CD4-positive, alpha-beta T cell treated with Interleukin-17A for 1 hour (primary cell): ENCODE measurements around the gene DYNC1LI2.
"Not testable (repeated sequence)": the region's sequence is repeated elsewhere in the genome, so short reads cannot be mapped to it uniquely, and the experiment has no call there.

Source experiments
- DNase-seq: peaks from one replicate; pipeline ENCODE4 v3.0.0-alpha.2; 2020

The DYNC1LI2 gene

DNA sequence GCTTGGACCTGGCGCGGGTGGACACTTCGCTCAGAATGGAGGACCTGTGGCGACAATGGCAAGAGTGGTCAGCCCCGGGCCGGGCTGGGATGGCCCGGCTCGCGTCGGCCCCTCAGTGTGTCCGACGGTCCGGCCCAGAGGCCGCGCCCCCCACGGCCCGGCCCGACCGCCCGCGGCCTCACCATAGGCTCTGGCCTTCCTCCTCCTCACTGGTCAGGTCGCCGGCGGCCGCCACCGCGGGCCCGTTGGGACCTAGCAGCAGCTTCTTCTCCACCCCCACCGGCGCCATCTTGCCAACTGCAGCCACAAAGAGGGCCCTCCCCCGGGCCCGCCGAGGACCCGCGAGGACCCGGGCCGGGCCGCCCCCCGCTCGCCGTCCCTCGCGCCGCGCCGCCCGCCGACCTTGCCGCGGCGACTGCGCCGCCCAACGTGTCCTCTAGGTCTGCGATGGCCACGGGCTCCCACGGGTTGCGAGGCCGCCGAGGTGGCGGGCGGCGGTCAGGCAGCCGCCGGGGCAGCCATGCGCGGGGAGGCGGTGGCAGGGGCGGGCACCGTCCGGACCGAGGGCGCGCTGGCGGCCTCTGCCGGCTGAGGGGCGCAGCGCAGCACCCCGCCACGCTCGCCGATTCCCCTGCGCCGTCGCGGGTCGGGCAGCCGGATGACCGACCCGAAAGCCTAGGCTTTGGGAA, at the start of gene DYNC1LI2:
TSS of gene DYNC1LI2 (minus strand) at position 307 of the 689 bp plus-strand sequence. CDS start at position 289, 18 bp downstream.
- DNase-seq = peak; percentile 82

DNA sequence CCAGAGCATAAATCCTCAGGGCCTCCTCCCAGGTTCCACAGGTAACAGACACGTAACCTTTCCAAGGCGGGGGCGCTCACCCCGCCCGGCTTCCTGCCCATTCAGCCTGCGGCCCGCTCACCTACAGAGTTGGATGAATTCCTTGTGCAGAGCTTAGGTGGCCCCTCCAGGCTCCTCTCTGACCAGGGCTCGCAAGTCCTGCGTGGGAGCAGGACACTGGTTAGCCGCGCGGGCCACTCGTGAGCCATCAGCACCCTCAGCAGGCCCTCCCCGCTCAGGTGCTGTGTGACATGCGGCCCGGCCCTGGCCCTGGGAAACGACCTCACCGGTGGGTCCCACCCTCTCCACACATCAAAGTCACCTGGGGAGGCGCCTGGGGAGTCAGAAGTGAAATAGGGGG, 49.4 kb upstream of the DYNC1LI2 start:
- DNase-seq = no peak

DNA sequence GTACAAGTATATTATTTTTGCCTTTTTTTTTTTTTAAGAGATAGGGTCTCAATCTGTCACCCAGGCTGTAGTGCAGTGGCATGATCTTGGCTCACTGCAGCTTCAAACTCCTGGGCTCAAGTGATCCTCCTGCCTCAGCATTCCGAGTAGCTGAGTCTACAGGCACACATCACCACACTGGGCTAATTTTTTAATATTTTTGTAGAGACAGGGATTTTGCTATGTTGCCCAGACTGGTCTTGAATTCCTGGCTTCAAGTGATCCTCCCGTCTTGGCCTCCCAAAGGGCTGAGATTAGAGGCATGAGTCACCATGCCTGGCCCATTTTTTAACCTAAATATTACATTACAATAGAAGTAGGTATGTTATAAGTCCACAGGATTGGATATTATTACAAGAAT, 46.8 kb upstream of the DYNC1LI2 start:
- DNase-seq = no peak

DNA sequence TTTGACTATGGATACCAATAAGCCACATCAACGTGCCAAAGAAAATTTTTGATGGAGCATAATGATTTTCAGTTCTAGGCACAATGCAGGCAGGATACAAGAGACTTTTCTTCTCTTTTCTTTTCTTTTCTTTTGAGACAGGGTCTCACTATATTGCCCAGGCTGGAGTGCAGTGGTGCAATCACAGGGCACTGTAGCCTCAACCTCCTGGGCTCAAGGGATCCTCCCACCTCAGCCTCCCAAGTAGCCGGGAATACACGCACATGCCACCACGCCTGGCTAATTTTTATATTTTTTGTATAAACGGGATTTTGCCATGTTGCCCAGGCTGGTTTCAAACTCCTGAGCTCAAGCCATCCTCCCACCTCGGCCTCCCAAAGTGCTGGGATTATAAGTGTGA, 42.6 kb upstream of the DYNC1LI2 start:
- not testable (repeated sequence) for DNase-seq

DNA sequence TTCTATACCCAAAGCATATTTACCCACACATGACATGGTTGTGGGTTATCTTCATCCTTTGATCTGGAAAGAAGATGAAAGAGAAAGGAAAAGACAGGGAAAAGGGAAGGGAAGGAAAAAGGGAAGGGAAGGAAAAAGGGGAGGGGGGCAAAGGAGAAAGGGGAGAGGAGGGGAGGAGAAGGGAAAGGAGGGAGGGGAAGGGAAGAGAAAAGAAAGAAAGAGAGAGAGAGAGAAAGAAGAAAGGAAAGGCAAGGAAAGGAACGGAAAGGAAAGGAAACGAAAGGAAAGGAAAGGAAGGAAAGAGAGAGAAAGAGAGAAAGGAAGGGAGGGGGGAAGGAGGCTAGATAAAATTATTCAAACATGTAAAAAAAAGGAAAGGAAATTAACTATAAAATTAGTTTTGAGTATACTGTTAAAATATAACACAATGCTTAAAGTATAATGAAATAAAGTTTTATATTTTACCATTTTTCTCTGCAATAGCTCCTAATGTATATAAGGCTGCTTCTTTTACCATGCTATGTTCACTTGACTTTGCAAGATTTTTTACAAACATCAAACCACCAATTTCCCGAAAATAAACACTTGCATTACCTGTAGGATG, 38.8 kb upstream of the DYNC1LI2 start:
- DNase-seq = no peak

DNA sequence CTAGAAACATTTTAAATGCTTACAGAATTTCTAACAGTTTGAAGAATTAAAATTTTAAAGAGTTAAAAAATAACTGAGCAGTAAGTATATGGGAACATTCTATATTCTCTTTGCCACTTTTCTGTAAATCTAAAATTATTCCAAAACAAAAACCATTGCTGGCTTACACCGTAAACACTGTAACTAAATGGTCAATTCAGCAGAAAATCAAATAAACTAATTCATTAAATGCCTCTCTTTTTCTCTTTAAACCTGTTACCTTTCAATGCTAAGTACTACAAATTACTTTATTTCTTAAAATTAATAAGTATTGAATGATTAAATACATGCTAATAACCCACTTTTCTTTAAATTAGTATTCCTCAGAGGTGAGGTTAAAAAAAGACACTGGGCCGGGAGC, 36.0 kb upstream of the DYNC1LI2 start:
- DNase-seq = no peak

DNA sequence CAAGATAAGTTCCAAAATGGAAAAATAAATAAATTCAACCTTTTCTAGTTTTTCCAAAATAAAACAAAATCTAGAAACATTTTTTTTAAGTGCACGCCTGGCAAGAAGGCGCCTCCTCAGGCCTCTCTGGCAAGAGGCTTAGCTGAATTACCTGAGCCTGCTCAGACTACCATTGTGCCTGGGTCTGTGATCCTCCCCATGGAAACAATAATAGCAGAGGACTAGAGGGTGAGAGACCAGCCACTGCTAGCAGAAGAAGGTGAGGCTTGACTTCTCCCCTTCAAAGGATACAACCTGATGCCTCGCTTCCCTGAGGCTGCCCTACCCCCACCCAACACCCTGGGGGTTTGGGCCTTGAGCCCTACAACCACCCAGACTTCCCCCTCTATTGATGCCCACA, 35.1 kb upstream of the DYNC1LI2 start:
- no peak for DNase-seq

DNA sequence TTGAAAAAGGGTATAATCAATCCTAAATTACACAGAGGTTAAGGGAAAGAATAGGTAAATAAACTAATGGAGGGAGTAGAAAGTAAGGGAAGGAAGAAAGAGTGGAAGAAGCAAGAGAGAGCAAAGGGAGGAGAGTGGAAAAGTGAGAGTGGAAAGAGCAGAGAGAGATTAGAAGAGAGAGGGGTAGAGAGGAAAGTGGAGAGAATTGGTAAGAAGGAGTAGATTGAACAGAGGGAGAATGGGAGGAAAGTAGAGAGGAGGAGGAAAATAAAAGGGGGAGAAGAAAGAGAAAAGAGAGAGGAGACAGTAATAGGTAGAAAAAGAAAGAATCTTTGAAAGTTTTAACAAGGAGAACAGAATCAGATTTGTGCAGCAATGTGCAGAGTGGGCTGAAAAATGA, 25.0 kb upstream of the DYNC1LI2 start:
- no peak for DNase-seq

DNA sequence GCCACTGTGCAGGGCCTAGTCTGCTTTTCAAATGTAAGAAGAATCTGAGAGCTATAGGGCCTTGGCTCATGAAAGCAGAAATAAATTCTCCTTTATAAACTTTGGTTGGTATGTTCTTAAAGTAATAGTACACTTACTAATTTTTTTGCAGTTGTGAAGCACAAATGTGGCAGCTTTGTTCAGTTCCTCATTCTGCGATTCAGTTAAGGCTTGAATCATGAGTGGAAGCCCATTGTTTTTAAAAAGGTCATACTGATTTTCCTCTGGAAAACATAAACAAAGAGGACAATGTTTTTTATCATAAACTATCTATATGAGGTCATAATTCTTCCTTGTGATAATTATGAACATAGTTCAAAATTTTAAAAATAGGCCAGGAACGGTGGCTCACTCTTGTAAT, 23.6 kb upstream of the DYNC1LI2 start:
- DNase-seq = no peak

DNA sequence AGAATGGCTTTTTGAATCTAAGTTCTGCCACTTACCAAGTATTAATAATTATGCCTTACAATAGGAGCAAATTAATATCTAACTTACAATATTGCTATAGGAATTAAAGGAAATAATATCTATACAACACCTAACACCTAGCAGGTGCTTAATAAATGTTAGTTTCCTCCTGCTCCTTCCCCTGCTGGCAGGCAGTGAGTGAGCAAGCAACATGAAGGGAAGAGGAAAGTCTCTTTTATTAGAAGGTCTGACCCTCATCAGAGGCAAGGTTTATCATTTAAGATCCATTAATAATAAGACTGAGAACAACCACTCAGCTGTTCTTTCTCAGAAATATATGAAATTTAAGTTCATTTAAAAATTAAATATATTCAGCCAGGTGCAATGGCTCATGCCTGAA, 6.7 kb upstream of the DYNC1LI2 start:
- DNase-seq = no peak

DNA sequence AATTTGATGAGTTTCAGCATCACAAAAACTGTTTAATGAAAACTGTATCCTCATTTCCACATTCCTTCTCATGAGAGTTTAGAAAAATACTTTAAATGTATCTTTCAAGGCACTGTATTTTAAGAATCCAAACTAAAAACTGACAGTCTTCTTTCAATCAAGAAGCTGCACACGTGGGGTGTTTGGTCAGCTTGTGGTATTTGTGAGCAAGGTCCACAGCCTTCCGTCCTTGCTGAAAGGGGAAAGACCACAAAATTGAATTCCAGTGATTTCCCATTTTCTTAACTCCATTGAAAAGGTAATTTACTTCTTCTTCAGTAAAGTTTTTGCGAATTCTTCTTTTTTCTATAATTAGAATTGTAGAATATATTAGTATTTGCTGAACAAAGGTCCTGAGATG, 3.4 kb upstream of the DYNC1LI2 start:
- no peak for DNase-seq

DNA sequence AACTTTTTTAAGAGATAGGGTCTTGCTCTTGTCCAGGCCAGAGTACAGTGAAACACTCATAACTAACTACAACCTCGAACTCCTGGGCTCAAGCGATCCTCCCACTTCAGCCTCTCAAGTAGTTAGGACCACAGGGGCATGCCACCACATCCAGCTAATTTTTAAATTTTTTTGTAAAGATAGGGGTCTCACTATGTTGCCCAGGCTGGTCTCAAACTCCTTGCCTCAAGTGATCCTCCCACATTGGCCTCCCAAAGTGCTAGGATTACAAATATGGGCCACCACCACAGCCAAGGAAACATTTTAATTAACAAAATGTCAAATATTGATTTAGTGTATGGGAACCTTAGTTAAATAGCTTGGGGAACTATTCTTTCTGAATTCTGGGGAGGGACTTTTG, 2.8 kb upstream of the DYNC1LI2 start:
- DNase-seq = no peak

DNA sequence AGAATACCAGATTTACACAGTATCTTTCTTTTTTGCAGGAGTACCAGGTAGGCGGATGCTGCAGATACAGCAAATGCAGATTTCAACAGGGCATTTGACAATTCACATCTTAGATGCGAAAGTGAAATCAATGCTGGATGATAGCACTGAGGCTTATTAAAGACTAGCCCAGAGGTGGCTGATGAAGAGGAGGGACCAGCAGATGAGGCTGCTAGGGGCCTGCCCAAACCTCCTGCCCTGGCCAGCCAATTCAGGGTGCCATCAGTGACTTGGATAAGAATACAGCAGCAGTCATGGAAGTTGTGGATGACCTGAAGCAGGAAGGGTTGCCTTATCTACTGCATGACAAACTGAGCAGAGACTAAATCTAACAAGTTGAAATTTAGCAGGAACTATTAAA, 1.5 kb upstream of the DYNC1LI2 start:
- DNase-seq = no peak

DNA sequence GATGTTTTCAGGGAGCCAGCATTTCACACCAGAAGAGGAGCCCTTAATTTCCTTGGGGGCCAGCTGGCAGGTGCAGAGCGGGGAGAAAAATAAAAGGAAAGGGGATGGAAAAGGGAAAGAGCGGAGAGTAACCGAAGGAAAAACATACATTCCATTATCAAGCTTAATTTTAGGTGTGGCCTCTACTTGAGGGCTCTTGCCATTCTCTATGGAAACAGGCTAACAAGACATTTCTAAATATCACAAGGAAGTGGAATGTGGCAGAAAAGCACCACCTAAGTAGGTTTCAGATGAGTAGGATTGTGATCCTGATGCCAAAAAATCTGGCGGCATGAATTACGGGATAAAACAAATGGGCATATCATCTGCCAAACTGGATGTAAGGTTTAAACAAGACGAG, 970 bp upstream of the DYNC1LI2 start:
- DNase-seq = no peak

DNA sequence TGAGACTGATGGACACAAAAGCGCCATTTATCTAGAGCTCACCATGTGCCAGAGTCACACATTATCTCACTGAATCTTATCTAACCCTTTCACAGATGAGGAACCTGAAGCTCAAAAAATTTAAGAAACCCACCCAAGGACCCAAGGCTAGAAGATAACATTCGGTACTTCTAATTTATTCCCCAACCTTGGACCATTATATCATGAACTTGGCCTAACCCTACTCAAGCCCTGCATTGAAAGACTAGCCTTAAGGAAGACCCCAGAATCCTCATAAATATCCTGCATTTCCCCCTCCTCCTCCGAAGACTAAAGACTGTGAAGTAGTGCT, 548 bp upstream of the DYNC1LI2 start:
- DNase-seq = no peak

DNA sequence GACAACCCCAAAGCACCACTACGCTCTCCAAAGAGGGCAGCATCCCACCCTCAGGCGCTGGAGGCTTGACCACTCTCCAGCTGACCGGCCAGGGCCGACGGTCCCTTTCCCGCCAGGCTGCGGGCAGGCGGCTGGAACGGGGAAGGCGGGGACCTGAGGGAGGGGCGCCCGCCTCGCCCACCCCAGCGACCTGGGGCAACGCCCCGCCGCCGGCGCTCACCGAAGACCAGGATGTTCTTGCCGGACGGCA, 431 bp downstream of the DYNC1LI2 start:
- no peak for DNase-seq

DNA sequence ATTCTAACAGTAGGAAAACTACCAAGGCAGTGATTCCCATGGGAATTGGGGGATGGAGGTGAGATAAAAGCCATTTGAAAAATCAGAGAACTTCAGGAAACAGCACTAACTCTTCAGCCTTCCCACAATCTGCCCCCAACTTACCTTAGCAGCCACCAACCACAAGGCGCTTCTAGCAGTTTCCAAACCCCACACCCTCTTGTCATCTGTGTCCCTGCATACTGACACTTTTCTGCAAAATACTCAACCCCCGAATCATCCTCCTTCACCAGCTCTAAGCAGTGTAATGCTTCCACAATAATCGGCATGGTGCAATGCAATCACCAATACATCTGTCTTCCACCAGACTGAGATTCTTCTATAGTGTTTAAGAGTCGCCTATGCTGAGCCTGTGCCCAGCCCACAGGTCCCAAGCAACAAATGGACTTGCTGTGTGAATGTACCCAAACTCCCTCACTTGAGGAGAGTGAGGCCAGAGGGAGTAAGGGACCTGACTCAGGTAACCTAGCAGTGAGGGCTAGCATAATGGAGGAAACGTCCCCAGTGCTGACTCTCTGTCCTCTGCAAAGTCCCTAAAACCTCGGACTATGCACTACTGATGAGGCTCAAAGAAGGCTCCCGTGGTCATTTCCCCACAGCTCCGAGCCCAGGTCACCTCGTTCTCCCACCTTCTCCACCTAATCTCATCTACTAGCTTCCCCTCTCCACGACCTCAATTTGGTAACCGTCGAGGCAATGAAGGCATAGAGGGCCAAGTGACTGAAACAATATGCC, 943 bp downstream of the DYNC1LI2 start:
- no peak for DNase-seq

DNA sequence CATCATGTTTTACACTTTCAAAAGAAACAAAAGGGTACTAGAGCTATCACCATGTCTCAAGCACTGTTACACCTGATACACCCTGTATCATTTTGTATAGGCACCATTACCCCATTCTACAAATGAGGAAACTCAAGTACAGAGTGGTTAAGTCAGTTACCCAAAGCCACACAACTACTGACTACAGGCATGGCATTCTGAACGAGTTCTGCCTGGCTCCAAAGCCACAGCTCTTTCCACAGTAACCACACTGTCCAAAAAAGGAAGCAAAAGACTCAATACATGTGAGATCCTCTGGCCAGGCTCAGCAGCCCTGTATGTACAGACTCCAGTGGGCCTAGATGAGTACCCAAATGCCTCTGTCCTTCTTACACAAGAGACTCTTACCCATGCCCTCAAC, 4.7 kb downstream of the DYNC1LI2 start:
- DNase-seq = peak; percentile 16

DNA sequence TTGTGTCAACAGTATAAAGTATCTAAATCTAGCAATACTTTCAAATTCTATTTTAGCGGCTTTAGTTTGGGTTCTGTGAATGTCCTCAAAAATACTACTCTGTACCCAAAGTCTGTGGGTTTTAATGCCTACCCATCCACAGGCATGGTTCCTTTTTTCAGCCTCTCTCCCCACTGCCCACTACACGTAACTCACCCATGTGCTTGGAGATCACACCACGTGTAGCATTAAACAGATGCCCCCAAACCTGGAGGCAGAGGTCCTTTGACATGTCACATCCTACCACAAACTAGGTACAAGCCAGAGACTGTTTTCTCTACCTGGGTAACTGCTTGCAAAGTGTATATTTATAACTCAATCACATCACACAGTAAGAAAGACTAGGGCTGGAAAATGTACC, 5.4 kb downstream of the DYNC1LI2 start:
- no peak for DNase-seq

DNA sequence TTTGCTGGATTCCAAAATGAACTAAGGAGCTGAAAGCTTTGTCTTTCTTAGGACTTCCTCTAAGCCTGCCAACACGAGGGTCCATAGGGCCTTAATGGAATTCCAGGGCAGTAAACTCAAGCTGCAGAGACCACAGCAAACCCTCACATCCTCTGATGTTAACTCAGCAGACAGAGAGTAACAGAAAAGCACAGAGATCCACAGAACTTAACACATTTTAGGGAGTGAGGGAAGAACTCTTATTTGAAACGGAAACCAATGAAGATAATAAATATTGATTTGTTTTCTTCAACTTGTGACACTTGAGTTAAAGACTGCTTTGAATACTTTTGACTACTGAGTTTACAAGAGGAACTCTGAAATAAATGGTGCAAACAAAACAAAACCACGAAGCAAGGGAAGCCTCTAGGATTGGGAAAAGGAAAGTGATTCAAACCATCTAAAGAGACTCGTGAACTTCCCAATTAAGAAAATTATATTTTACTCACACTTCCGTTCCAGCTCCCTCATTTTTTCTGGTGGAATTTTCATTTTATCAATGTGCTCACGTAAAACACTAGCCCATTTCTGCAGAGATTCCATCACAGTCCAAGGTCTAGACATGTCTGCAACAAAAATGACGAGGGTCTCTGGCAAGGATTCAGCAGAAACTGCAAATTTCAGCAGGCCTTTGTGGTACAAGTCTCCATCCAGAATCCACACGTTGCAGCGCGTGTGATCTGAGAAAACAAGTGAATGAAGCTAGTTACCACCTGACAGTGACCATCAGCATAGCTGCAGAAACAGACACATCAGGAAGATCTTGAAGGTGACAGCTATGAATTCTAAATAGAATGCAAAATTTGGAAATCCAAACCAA, 9.2 kb downstream of the DYNC1LI2 start:
- no peak for DNase-seq

DNA sequence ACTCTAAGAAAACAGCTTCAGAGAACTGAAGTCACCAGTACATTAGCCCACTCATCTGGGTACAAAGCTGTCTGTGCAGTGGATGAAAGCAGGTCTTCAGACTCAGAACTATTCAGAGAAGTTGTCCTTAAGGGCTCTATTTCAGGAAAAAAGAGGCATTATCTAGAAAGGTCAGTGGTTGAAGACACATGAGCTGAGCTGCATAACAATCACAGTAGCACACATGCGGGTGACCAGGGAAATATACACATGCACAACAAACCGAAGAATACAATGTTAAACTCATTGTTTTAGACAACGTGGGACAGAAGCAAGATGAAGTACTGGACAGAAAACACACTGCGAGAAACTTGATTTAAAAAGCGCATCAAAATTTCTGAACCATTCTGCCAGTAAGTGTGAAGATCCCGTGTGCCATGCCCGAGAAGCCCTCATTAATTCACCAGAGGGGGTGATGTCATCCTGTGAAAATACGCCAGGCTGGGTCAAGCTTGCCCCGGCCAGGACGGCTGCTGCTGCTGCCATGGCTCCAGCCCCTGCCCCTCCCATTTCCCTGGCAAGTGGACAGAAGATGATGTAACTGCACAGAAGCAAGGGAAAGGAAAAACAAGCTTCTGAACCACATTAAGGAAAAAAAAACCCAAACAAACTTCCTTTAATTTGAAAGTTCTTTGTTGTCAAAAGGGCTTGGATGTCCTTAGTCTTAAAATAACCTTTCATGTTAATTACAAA, 10.1 kb downstream of the DYNC1LI2 start:
- no peak for DNase-seq

DNA sequence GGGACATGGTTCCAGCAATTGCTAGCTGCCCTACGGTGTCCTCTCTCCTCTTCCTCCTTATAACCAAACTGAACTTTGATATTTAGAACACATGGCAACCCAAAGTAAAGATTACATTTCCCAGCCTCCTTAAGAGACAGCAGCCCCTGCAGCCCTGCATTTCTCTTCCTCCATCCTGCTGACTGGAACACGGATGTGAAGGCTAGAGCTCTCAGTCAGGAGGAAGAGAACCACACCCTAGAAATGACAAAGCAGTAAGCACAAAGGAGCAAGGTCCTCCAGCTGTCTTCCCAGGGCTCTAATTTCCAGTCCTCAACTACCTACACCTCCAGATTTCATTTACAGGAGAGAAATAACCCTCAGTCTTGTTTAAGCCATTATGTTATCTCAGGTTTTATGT, 10.9 kb downstream of the DYNC1LI2 start:
- DNase-seq = no peak

DNA sequence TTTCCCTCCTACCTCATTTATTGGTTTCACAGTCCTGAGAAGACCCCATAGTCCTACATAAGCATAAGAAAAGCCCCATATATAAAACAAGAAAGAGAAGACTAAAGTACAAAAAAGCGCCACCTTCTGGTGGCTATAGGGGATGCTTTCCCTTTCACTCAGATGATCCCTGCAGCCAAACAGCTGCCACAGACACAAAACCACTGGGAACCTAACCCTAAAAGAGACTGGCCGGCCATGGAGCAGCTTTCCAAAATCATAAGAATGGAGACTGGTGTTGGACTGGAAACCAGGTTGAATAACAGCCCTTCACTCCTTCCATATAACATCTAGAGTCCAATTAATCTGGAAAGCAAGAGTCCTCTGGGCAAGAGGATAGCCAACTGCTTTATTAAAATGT, 11.4 kb downstream of the DYNC1LI2 start:
- peak; percentile 47 for DNase-seq
